AG08396 (cell line): Measurements from ENCODE around the gene CAPS2.
"Not testable (repeated sequence)": the region's sequence is repeated elsewhere in the genome, so short reads cannot be mapped to it uniquely, and the experiment has no call there.

ENCODE experiments used
- DNase-seq: peaks from one replicate; pipeline ENCODE4 v3.0.0; 2012; ENCODE audit warnings: low spot score, mixed read lengths

The CAPS2 gene

DNA sequence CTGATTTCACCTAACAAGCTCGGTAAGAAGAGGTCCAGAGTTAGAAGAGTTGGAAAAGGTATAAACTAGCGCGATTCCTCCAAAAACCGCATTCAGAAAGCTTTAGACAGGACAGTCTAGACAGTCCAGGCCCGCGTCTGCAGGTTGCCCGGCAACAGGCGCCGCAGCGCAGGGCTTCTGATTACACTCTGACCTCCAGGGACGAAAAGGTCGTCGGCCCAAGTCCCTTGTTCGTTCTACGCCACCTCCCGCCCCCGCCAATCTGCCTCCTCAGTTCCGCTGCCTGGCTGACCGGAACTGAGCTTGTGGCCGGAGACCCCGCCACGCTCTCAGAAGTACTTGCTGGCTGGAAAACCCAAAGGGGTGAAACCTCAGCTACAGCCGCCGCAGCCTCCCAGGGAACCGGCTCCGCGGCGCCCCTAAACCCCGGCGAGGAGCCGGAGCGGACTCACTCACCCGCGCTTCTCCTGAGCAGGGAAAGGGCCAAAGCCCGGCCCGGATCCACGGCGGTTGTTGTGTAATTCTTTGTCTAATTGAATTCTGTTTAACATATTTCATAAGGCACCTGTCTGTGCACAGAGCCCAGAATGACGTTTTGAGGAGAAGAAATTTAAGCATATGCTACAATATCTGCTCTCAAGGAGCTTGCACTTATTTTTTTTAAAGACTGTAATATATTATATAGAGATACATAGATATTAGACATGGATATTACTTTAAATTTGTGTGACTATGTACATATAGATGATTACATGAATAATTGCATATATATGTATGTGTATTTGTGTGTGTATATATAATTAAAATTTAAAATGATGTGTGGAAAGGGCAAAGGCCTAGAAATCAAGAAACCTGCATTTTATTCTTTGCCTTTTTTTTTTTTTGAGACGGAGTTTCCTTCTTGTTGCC is at the start of gene CAPS2:
Gene CAPS2 (minus strand): TSS at position 407 of the 909 bp plus-strand sequence. CDS start 3,826 bp downstream, outside the sequence.
- DNase-seq = peak; percentile 90

DNA sequence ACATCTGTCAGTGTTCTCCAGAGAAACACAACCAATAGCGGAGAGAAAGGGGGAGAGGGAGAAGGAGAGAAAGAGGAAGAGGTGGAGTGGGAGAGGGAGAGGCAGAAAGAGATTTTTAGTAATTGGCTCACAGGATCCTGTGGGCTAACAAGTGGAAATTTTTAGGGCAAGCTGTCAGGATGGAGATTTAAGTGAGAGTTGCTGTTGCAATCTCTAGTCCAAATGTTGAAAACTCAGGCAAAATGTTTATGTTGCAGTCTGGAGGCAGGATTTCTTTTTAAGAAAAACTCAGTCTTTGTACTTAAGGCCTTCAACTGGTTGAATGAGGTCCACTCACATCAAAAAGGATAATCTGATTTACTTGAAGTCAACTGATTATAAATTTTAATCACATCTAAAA is 48.2 kb upstream of the CAPS2 start:
- DNase-seq = peak; percentile 4

DNA sequence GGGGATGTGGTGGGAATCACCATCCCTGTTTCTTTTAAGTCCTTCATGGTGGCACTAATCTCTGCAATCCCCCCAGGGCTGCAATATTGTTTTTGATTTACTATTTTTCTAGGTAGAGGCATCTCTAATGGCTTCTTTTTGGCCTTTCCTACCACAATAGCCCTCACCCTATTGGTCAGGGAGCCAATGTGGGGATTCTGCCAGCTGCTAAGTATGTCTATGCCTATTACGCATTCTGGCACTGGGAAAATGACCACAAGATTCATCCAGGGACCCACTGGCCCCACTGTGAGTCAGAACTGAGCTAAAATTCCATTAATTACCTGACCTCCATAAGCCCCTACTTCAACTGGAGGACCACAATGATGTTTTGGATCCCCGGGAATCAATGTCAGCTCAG is 44.8 kb upstream of the CAPS2 start:
- DNase-seq = no peak

DNA sequence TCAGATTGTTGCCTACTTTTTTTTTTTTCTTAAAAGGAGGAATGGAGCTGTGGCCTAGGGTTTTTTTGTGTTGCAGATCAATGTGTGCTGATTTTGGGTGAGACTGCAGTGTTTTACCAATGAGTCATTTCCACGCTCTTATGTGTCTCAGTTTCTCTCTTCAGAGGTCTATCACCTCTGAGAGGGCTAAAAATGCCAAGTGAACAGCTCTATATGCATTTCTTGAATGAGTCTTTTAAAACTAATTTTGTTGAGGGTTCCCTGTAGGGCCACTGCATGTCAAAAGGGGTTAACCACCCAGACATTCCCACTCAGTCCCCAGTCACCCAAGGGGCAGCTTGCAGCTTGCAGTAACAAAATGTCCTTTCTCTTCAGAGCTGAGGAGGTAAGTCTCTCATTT is 36.5 kb upstream of the CAPS2 start:
- DNase-seq = no peak

DNA sequence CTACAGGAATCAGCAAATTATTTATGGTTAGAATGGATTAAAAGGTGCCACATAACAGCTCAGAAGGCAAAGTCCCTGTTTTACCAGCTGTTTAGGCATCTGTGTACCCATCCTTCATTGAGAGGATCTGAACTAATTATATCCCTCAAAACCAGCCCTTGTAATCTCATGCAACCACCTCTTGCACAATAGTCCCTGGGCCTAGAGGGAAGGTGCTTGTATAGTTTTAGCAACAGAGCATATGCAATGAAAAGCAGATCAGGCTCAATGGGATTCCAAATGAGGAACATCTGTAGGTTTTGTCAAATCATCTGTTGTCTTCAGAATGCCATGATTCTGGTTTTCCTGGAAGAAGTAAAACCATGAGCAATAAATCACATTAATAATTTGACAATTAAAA is 34.8 kb upstream of the CAPS2 start:
- no peak for DNase-seq

DNA sequence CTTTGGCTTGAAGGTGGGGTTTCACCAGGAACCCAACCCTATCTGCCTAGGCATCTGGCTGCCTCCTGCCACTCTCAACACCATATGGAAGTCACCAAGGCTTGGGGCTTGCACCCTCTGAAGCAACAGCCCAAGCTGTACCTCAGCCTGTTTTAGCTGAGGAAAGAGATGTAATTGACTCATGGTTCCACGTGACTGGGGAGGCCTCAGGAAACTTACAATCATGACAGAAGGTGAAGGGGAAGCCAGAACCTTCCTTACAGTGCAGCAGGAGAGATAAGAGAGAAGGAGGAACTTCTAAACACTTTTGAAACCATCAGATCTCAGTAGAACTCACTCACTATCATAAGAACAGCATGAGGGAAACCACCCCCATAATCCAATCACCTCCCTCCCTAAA is 31.3 kb upstream of the CAPS2 start:
- DNase-seq = no peak

DNA sequence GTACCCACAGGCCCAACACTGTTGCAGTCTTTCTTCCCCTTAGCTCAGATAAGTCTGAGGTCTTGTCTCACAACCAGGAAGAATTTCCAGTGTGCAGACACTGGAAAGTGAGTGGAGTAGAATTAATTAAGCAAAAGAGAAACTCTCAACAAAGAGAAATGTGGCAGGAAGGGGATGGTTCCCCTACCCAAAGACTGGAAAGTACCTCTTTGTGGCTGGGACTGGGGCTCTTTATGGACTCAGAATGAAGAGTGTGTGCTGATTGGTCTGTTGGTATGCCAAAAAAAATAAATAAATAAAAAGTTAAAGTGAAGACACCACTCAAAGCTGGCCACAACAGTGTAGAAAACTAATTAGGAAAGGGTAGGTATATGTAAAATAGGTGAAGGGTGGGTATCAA is 30.8 kb upstream of the CAPS2 start:
- DNase-seq = no peak

DNA sequence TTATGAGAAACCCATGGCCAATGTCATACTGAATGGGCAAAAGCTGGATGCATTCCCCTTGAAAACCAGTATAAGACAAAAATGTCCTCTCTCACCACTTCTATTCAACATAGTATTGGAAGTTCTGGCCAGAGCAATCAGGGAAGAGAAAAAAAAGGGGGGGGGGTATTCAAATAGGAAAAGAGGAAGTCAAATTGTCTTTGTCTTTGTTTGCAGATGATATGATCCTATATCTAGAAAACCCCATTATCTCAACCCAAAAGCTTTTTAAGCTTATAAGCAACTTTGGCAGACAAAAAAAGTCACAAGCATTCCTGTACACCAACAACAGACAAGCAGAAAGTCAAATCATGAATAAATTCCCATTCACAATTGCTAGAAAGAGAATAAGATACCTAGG is 23.9 kb upstream of the CAPS2 start:
- DNase-seq = no peak

DNA sequence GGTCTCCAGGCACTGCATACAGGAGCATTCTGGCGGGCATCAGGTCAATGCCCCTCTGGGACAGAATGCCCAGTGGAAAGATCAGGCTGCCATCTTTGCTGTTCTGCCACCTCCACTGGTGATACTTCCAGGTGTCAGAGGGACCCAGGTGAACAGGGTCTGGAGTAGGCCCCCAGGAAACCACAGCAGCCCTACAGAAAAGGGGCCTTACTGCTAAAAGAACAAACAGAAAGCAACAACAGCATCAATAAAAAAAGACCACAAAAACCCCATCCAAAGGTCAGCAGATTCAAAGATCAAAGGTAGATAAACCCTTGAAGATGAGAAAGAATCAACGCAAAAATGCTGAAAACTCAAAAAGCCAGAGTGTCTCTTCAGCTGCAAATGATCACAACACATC is 20.3 kb upstream of the CAPS2 start:
- no peak for DNase-seq

DNA sequence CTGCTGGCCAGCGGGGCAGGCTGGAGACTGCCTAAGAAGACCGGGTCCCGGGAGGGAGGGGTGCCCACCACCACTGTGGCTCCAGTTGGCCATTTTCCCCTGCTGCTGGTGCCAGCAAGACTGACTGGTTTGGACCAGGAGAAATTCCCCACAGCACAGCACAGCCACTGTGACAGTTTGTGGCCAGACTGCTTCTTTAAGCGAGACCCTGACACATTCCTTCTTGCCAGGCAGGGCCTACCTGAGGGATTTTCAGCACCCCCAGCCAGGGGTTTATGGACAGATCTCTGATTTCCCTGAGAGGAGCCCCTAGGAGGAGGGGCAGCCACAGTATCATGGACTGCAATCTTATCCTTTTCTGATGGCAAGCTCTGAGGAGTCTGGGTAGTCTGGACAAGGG is 19.8 kb upstream of the CAPS2 start:
- DNase-seq = no peak

DNA sequence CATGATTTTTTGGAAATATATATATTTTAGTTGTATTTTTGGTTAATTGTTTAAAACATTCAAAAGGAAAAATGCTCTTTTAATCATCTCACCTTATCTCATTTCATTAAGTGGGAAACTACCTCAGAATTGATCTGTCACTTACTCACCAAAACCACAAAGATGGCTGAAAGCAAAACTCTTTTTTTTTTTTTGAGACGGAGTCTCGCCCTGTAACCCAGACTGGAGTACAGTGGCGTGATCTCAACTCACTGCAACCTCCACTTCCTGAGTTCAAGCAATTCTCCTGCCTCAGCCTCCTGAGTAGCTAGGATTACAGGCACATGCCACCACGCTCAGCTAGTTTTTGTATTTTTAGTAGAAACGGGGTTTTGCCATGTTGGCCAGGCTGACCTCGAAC is 16.1 kb upstream of the CAPS2 start:
- DNase-seq = not testable (repeated sequence)

DNA sequence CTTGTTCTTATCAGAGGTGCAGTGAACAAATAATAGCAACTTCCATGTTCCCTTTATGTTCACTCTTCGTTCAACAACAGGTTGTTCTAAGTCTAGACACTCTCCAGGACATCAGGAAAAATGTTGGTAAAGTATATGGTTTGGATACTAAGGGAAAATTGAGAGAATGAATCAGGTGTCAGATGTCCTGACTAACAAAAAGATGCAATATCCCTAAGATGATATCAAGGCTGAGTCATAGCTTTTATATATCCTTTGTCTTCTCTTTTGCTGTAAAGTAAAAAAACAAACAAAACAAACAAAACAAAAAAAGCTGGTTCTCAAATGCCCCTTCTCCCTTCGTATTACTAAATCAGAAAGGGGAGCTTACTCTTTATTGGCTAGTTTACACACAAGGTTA is 15.4 kb upstream of the CAPS2 start:
- no peak for DNase-seq

DNA sequence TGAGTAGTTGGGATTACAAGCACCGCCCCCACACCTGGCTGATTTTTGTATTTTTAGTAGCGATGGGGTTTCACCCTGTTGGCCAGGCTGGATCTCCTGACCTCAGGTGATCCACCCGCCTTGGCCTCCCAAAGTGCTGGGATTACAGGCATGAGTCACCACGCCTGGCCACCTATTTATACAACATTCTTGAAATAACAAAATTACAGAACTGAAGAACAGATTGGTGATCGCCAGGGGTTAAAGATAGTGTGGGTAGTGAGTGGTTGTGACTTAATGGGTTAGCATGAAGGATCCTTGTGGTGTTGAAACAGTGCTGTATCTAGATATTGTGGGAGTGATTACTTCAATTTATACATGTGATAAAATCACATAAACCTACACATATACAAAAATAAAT is 11.7 kb upstream of the CAPS2 start:
- no peak for DNase-seq

DNA sequence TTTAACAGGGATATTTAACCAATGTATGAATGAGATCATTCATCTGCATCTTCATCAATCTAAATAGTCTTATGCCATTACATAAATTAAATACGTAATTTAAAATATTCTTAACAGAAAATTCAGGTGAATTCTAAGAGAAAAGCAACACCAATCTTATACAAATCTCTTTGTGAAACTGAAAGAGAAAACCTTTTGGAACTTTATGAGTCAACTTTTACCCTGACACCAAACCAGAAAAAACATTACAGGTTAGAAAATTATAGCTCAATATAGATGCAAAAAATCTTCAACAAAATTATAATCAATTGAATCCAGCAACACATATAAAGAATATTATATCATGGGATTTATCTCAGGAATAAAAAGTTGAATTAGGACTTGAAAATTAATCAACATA is 7.8 kb upstream of the CAPS2 start:
- no peak for DNase-seq

DNA sequence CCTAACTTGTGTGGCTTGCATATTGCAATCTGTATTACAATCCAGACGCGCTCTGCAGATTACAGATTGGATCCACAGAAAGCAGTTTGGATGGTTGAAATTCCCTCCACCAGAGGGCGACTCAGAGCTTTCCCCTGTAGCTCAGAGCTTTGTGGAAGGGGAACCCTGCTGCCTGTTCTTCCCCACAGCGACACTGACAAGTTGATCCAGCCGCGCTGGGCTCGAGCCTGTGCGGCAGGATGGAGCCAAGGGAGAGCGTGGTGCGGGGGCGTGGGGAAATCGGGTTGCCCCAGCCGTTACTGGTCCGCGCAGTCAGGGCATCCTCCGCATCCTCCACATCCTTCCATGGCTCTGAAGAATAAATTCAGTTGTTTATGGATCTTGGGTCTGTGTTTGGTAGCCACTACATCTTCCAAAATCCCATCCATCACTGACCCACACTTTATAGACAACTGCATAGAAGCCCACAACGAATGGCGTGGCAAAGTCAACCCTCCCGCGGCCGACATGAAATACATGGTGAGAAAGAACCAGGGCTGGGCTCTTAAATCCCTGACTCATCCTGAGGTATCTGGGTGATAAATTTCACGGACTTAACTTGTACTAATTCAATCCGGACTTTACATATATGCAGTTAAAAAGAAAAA is 4.4 kb upstream of the CAPS2 start, which contains the start of gene GLIPR1L1:
Gene GLIPR1L1 (plus strand): TSS at position 287 of the 647 bp plus-strand sequence. CDS start 59 bp downstream, at position 346.
- peak; percentile 78 for DNase-seq

DNA sequence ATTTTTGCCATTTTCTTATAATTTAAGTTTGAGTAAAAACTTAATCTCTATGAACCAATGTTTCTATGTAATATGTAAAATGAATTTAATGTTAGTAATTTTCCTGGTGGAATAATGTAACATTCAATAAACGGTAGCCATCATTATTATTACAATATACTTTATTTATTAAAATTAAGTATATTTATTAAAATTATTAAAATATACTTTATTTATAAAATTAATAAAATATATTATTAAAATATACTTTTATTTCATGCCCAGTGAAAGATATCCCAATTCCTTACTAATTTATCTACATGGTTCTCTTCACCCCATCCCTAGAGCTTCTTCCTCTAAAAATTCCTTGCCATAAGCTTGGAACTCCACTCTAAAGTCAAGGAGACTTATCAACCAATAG is 2.5 kb downstream of the CAPS2 start:
- DNase-seq = no peak

DNA sequence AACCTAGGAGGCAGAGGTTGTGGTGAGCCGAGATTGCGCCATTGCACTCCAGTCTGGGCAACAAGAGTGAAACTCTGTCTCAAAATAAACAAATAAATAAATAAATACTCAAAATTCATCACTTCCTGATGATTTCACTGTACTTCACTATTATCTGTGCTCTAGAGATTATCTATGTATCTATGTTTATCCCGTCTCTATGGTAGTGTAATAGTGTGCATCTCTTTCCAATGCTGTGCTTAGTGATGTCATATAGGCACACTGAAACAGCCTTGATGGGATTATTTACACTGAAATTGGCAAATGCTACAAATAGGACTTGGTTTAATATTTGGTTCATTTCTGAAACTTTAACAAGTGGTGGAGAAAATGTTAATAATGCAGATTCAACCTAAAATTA is 6.5 kb downstream of the CAPS2 start:
- no peak for DNase-seq

DNA sequence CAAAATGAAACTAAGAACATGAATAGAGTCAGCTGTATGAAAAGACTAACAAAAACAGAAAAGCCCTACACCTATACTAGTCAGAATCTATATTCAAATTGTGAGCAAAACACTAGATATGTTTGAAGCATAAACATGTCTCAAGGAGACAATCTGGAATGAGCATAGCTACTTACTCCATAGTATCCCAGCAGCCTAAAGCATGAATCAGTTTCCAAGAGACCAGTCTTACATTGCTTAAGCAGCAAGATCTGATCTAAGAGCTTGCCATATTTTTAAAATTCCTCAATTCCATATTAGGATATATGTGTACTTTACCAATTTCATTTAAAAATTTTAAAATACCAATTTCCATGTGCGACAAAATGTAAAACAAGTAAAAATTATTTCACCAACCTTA is 7.7 kb downstream of the CAPS2 start:
- DNase-seq = peak; percentile 37

DNA sequence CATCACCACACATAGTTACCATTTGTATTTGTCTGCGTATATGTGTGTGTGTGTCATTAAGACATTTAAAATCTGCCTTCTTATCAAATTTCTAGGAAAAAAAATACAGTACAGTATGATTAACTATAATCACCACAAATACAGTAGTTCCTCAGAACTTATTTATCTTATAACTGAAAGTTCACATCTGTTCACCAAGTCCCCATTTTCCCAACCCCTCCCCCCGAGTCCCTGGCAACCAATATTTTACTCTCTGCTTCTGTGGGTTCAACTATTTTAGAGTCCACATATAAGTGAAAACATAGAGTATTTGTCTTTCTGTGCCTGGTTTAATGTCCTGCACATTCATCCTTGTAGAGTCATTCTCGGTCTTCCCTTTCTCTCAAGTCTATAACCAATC is 12.3 kb downstream of the CAPS2 start:
- DNase-seq = no peak

DNA sequence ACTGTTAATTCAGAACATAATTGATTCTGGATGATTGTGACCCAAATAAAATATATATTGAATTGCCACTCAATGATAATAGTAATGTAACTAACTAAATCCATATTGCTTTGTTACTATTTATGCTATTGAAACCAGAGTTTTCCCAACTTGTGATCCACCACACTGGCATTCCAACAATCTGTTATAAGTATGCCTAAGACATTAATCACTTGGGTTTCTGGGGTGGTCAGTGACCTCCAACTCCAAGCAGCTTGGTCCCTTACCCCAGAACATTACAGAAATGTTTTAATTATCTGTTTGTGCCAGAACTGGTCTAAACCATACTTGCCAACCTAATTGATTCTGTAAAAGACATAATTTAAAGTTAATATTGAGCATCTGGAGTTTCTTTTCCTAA is 14.6 kb downstream of the CAPS2 start:
- peak; percentile 39 for DNase-seq

DNA sequence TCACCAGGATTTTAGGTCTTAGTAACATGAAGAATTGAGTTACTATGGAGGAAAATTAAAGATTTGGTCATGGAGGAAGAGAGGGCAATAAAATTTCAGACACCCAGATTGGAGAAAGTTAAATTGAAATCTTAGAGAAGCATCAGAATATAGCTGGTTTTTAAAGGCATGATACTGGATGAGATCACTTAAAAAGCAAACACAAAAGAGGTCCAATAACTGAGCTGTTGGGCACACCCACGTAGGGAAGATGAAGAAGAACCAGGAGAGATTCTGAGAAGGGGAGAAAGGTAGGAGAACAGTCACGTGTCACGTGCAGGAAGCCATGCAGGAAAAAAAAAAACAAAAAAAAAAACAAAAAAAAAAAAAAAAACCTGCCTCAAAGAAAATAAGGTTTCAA is 18.8 kb downstream of the CAPS2 start:
- DNase-seq = no peak

DNA sequence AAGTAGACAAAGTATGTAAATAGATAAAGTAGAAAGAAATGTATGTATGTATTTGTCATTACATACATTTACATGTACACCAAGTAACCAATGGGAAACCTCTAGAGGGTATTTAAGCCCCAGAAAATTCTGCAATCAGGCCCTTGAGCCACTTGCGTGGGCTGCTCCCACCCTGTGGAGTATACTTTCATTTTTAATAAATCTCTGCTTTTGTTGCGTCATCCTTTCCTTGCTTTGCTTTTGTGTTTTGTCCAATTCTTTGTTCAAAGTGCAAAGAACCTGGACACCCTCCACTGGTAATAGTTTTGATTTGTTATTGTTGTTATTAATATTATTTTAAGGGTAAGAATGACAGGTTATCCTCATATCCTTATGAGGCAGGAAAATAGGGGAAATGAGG is 21.8 kb downstream of the CAPS2 start:
- no peak for DNase-seq
